NCI-H2227 (cell line): ENCODE results near the gene DAAM2.

Experiments used
- DNase-seq: peaks from one replicate; lab custom pipeline; 2025; ENCODE audit not compliant: unreplicated experiment; lab: John Stamatoyannopoulos, UW

The DAAM2 gene

DNA sequence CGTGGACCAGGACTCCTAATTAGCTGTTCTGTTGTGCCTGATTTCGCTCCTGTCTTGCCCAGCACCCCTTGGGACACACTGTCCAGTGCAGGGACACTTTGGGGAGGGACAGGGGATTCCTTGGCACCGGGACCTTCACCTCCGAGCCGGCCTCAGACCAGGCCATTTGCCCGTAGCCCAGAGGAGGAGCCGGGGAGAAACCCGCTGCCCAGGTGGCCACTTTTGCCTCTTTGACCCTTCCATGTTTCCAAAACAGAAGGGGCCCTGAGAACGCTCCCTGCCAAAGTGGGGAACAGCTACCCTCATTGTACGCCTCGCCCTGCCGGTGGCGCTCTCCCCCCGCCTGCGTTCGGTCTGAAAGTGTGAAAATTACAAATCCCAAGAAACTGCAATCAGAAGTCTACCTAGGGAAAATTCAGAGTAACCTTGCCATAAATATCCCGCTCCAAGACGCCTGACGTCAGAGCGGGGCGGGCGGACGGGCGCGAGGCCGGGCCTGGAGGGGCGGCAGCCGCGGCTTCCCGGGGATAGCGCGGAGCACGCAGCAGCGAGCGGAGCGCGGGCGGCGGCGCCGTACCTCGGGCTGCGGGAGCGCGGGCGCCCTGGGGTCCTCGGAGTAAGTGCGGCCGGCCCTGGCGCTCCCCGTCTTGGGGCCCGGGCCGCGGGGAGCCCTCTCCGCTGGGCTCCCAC lies at the start of gene DAAM2:
Gene DAAM2 (plus strand): TSS at position 527 of the 690 bp plus-strand sequence. CDS start 63,927 bp downstream, outside the sequence.
- peak; percentile 68 for DNase-seq

DNA sequence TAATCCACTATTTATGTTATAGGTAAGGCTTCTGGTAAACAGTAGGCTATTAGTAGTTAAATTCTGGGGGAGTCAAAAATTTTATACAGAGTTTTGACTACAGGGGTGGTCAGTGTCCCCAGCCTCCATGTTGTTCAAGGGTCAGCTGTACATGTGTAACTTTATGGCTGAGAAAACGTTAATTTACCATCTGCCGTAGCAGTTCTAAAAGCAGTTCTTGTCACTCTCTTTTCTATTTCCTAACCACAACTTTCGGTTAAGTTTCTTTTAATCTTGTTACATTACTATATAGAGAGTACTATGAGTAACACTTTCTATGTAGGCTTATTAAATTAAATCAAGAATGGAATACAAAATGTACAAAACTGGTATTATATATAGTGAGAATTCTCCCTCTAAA lies 45.4 kb upstream of the DAAM2 start:
- DNase-seq = no peak

DNA sequence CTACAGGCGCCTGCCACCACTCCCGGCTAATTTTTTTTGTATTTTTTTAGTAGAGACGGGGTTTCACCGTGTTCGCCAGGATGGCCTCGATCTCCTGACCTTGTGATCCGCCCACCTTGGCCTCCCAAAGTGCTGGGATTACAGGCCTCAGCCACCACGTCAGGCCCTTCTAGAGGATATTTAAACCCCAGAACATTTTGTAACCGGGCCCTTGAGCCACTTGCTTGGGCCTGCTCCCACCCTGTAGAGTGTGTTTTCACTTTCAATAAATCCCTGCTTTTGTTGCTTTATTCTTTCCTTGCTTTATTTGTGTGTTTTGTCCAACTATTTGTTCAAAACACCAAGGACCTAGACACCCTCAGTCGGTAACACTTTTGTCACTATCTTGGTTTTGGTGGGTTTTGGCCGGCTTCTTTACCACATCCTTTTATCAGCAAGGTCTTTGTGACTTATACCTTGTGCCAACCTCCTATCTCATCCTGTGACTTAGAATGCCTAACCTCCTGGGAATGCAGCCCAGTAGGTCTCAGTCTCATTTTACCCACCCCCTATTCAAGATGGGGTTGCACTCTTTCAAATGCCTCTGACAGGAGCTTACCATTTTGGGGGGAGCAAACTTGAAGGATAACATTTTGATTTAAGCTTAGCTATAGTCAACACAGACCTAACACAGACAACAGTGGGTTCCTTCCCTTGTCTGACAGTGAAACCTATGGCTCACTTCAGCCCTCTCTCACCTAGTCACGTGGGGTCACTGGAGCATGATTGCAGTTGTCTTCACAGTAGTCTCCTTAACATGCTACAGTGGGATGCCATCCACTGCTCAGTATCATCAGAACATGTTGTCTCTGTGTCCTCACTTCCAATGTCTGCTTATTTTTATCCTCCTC lies 39.1 kb upstream of the DAAM2 start:
- DNase-seq = no peak

DNA sequence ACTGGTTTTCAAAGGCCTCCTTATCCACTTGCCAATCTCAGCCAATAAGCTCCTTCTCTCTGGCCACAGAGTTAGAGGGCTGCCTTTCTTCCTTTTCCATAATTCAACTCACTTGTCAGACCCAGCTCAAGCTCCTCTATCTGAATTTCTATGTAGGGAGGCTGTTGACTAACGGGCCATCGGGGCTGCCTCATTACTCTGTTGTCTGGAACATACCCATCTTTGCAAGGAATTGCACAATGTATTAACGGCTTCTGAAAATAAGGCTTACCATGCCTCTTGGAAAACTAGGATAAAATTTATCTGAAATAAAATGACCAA lies 38.5 kb upstream of the DAAM2 start:
- DNase-seq = no peak

DNA sequence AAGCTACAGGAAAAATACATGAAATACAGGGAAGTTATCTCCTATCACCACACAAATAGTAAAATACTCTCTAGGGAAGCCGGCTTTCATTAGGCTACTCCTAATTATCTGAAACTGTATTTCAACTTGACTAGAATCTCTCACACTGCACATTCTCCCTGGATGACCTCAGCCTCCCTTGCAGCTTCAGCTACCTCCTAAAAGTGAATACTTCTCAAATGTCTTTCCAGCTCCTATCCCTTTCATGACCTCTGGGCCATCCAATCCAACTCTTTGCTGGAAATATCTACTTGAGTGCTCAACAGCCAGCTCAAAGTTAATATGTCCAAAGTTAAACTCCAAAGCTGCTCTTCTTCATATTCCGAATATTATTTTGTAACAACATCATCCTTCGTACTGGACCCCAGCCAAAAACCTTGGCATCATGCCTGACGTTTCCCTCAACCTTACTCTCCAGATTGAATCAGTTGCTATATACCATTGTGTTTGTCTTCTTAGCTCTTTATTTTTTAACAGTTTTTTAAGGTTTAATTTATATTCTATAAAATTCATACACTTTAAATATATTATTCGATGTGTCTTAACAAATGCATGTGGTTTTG lies 37.6 kb upstream of the DAAM2 start:
- no peak for DNase-seq

DNA sequence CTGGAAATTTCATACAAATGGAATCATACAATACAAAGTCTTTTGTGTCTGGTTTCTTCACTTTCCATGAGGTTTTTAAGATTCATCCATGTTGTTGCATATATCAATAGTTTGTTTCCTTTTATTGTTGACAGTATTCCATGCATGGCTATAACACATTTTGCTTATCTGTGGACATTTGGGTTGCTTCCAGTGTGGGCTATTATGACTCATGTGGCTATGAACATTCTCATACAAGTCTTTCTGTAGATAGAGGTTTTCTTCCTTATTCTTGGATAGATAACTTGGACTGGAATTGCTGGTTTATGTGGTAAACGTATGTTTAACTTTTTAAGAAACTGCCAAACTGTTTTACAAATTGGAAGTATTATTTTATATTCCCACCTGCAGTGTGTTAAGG lies 36.9 kb upstream of the DAAM2 start:
- no peak for DNase-seq

DNA sequence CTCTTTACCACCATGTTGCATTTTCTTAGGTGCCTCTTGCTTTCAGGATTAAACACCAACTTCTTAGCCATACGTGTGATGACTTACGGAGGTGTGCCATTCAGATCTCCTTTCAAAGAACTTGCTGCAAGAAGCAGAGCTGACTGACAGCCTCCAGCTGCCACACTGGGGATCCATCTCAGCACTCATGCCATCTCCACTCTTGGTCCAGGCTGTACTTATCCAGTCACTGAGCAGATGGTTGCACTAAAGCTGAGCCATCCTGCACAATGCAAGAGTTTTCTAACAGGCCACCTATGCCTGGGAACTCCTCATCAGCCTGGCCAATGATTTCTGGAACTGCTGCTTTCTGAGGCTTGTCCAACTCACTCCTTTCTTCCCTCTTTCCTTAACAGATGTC lies 35.6 kb upstream of the DAAM2 start:
- DNase-seq = no peak

DNA sequence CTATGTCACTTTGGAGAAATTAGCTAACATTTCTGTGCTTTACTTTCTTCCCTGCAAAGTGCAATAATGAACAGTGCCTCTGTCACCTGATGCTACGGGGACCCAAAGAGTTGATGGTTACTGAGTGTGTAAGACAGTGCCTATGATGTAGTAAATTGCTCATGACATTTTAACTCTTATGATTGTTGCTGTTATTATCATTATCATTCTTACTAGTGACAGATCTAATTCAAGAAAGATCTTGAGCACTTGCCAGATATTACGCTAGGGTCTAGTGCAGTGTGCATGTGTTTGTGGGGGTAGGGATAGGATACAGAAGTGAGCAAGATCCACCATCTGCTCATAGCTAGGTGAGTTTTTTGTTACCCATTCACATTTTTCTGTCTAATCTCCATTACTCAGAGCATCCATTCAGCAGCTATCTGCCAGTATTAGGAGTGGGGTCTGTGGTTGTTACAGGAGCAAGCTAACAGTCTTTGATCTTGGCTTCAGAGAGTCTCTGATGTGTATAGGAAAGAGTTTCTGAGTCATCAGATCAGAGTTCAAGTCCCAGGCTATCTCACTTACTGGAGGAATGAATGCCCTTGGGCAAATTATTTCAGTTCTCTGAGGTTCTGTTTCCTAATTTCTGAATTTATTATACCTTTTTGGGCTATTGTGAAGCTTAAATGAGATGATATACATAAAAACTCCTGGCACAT lies 33.1 kb upstream of the DAAM2 start:
- DNase-seq = no peak

DNA sequence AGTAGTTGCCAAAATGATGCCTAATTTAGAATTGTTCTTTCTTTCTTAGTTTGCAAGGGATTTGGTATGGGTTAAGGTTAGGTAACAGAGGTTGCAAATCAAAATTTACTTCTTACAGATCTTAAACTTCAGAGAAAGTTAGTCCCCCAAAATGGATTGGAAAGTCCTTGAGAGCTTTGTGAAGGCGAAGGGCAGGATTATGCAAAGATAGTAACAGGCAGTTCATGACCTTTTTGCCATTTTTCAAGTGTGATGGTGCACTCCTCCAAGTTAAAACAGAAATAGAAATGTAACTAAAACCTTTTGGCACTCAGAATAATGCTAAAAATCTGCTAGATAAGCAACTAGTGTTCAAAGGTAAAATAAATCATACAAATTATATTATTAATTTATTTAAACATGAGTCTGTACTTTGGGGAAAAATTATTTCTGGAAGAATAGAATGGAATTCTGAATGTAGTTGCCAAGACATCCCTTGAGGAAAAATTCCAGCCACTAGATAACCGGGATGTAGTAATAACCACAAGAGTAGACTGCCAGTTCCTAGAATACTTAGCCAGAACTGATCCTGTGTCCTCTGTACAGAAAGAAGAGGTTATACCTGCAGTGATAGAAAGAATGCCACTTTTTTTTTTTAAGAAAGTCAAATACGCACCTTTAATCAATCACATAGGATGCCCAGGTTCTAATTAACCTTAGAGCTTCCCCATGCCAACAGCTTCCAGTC lies 31.8 kb upstream of the DAAM2 start:
- no peak for DNase-seq

DNA sequence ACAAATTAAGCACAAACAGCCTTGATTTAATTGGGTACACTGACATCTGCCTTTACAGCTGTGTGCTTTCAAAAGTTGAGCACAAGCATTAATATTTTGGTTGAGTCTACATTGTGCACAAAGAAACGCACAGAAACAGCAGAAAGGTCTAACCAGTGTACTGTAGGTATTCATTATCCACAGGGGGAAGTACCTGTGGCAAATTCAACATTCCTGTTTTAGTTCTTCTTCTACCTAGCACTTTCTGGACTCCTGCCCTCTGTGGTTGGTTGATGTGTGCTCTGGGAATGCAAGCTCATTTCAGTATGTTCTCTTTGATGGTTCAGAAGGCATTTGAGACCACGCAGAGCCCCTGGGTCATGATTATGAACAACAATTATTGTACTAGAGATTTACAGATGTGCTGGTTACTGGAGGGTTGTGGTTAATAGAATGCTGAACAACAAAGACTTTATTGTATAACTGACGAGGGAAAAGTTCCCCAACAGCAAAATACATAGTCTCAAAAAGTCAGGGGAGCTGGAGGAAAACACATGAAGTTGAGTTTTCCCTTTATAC lies 26.6 kb upstream of the DAAM2 start:
- no peak for DNase-seq

DNA sequence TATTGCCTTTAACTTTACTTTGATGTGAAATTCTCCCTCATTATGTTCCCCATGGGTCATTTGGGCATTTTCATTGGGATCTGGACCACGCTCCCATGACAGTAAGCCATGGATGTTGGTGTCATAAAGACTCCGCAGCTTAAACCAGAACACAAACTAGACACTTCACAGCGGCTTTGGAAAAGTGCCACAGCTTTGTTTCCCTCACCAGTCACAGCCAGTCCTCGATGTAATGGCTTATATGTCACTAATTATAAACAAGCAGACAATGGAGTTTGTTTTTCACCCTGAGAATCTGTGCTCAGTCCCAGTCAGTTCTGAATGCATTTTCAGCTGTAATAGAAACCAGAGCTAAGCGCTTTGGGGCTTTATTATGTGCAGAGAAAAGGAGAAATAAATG lies 23.2 kb upstream of the DAAM2 start:
- no peak for DNase-seq

DNA sequence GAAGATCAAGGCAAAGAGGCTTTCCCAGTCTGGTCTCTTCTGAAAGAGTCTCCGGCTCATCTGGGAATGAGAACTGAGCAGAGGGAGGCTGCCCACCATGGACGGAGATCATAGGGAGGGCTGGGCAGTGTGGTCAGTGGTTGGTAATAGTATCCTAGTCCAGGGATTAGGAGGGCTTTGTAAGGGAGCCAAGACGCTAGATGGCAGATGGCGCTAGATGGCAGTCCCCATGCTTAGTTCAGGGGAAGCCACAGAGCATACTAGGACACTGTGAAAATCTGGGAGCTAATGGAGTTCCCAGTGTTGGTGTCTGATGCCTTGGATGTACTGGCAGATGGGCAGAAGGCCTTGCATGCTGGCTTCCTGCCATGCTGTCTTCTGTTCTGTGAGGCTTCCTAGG lies 21.7 kb upstream of the DAAM2 start:
- DNase-seq = no peak

DNA sequence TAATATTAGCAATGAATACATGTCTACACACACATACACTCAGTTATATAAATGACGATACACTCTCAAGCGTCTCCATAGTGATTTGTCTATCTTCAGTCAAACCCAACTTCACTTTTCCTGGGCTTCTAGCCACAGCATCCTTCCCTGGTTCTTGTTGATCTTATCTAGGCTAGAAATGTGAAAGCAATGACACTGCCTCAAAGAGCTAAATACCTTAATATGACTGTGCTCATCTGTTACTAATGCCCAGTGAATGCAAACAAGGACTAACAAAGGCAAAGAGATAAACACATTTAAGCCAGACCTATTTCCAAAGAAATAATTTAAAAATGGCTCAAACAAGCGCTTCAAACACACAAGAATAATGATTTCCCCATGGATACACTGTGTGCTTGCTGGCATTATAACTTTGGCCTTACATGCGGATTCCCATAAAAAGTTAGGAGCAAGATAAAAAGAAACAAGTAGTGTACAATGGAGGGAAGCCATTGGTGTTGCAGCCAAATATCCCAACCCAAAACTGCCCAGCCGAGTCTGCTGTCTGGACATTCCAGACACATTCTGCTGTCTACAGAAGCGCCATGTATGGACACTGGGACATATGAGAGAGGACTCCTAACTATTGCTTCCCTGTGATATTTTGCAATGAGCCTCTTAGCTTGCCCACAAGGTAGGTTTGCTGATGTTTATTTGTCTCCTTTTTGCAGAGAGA lies 19.5 kb upstream of the DAAM2 start:
- DNase-seq = no peak

DNA sequence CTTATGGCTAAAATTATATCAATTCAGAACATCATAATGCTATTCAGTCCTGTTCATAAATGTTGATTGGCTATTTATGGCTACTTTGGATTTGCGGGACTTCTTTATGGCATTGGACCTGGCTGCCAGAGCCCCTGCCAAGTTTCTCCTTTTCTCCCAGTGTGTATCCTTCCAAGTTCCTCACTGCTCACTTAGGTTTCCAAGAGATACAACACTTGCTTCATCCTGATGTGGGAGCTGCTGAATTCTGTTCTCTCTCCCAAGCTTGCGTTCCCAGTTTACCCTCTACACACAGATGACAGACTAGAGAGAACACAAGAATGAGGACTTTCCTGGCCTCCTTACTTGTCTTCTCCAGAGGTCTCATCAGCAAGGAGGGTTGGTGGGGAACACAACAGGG lies 18.4 kb upstream of the DAAM2 start:
- DNase-seq = no peak

DNA sequence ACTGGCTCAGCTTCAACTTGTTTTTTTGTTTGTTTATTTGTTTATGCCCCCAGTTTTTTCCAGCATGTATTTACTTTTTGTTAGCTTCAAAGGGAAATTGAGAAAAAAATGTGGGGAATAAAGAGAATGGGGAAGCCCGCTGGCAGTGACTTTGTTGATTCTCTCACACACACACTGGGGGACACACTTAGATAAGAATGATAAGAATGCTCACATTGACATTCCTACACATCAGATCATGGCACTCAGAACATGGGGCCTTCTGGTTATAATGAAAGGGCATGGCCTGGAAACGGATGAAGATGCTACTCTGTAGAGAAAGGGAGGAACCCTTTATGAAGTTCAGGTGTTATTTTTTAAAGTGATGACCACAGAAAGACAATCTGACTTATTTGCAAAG lies 15.6 kb upstream of the DAAM2 start:
- DNase-seq = no peak

DNA sequence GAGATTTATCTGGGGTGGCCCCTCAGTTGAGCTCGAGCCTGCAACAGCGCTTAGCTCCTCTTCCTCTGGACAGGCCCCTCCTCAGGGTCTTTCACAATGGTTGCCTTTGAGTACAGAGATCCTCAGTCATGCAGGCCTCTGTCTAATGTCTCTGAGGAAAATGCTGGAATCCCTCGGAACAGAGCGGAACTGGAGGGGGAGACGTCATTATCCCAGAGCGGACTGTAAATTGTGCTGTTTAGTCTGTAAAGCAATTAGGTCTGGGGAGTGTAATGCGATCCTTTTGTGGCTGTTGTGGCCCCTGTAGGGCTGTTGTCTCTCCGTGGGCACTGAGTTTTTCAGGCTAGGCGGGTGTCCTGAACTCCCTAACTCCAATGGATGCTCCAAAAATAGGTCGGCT lies 15.0 kb upstream of the DAAM2 start:
- peak; percentile 22 for DNase-seq

DNA sequence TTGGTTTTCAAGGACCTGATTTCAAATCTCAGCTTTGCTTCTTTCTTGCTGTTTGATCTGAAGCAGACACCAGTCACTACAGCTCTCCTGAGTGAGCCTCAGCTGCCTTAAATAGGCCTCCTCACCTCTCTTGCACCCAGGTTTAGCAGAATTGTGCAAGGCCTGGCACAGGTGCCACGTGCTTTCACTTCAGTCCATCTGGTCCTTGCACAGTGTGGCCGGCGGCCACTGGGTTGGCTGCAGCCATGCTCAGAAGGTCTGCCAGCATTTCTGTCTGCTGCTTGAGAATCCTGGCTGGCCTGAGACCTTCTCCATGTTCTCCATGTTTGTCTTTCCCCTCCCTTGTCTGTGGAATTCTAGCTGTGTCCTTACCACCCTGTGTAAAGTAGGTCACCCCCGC lies 14.5 kb upstream of the DAAM2 start:
- DNase-seq = no peak

DNA sequence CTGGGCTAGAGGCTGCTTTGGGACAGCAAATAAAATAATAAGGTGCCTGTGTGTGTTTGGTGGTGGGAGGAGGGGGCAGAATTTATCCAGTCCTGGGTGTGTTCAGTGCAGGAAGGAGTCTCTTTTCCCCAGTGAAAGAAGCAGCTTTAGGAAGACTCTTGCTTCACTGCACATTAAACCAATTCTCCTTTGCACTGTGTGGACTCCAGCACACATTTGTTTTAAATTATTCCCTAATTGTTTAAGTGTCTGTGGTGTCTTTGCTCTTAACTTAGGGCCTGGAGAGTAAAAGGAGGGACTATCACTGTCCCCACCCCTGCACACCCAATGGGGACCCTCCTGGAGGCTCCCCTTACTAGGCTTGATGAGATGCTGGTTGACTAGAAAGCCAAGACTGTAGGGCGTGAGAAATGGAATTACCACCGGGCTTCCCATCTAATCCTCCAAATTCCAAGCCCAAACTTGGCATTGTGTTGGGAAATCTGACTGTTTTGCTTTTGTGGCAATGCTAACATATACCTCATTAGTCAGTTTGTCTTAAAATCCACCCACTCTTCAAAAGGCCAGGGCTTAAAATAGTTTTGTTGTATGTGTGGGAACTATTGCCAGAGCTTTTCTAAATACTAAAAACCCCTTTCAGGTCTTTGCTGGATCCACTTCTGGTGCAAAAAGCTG lies 13.5 kb upstream of the DAAM2 start:
- DNase-seq = no peak

DNA sequence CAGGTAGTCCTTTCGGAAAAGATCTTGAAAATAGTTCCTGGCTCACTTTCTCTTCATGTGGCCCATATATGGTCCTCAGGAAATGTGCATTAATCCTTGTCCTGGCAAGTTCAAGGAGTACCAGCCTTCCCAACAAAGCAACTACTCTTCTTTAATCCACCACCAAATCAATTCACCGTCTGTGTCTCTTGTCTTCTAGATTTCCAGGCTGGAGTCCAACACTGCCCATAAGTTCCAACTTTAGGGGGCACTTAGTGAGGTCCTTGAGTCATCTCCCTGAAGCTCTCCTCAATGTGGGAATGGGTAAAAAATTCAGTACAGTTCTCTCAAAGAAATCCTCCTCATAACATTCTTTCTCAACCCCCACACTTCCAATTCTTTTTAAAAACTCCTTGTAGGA lies 6.9 kb upstream of the DAAM2 start:
- DNase-seq = no peak
